CD4-positive, alpha-beta T cell treated with Interleukin-17A for 4 hours (primary cell): ENCODE data around the gene MED13.
A peak's percentile ranks its signal among the peaks of the same experiment; 100 is the strongest.
"Not testable (repeated sequence)": the region's sequence is repeated elsewhere in the genome, so short reads cannot be mapped to it uniquely, and the experiment has no call there.

ENCODE experiments used
- DNase-seq: peaks from one replicate; pipeline ENCODE4 v3.0.0-alpha.2; 2020; ENCODE audit warnings: mixed read lengths

The MED13 gene

GRCh38 chr17:62090021-62090824 lies 25.1 kb upstream of the MED13 start:
- no peak for DNase-seq

- no peak for DNase-seq
These were observed 24.3 kb upstream of the MED13 start for GRCh38 chr17:62089334-62089733.

GRCh38 chr17:62086737-62087136 lies 21.7 kb upstream of the MED13 start:
- no peak for DNase-seq

GRCh38 chr17:62085511-62086408 lies 20.7 kb upstream of the MED13 start:
- peak; percentile 3 for DNase-seq

DNA sequence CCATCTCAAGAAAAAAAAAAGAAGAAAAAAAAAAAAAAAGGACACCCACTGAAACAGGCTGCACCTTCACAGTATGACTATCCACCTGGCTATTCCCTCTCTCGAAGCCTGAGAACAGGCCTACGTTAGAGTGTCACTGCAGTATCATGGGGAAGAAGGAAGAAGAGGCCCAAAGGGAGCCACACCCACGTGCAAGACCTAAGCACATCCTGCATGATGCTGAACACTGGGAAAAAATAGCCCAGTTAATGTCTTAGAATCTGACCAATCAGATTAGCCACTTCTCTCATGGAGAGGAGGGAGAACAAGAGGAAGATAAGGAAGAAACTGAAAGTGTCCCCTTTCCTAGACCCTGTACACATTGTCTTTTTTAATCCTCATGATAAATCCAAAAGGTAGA lies 19.5 kb upstream of the MED13 start:
- no peak for DNase-seq

DNA sequence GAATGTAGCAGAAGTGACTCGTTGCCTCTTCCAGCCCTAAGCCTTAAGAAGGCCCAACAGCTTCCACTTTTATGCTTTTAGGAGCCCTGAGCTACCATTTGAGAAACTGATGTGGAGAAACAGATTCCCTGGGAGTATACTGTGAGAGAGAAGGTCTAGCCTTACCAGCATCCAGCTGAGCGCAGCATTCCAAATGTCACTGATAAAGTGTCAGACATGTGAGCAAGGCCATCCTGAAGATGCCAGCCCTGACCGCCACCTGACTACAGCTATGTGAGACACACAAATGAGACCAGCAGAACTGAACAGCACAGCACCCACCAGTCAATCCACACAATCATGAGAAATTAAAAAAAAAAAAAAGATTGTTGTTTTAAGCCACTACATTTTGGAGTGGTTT lies 18.6 kb upstream of the MED13 start:
- DNase-seq, result no peak

DNA sequence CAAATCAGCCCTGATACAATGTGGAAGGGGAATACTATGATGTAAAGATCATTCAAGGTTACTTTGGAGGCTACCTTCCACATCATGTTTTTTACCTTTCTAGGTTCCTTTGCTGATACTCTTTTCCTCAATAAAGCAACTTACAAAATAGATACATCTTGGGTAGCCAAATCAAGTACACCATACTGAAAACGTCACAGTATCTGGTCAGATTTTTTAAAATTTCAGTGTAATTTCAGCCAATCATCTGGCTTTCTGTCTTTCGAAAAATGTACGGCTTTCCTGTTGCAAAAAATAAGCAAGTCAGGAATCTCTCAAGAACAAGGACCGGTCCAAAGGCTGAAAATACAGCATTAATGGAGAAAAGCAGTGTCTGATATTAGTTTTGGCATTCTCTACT lies 15.6 kb upstream of the MED13 start:
- DNase-seq, result no peak

DNA sequence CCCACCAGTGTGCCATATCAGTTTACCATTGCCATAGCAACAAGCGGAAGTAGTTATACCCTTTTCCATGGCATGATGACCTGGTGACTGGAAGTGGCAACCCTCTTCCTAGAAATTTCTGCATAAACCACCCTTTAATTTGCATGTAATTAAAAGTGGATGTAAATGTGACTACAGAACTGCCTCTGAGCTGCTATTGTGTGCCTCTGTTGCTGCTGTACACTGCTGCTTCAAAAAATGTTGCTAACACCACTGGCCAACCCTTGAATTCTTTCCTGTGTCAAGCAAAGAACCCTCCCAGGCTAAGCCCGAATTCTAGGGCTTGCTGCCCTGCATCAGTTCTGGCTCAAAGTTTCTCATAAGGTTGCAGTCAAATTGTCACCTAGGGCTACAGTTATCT lies 12.9 kb upstream of the MED13 start:
- DNase-seq, result no peak

GRCh38 chr17:62076864-62077788 lies 12.0 kb upstream of the MED13 start:
- no peak for DNase-seq

DNA sequence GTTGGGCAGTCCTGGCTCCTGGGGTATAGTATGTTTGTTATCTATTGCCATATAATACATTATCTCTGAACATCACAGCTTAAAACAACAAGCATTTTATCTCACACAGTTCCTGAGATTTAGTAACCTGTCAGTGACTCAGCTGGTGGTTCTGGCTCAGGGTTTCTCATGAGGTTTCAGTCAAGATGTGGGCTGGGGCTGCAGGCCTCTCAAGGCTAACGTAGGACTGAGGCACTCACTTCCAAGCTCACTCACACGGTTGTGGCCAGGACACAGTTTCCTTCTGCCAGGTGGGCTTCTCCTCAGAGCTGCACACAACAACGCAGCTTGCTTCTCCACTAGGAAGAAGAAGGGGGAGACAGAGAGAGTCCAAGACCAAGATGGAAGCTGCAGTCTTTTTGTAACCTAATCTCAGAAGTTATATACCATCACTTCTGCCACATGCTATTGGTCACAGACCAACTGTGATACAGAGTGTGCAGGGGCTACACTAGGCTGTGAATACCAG lies 10.3 kb upstream of the MED13 start:
- no peak for DNase-seq

GRCh38 chr17:62073993-62074392 lies 8.9 kb upstream of the MED13 start:
- DNase-seq, result no peak

- DNase-seq, result not testable (repeated sequence)
These were observed 7.8 kb upstream of the MED13 start for GRCh38 chr17:62072855-62073254.

DNA sequence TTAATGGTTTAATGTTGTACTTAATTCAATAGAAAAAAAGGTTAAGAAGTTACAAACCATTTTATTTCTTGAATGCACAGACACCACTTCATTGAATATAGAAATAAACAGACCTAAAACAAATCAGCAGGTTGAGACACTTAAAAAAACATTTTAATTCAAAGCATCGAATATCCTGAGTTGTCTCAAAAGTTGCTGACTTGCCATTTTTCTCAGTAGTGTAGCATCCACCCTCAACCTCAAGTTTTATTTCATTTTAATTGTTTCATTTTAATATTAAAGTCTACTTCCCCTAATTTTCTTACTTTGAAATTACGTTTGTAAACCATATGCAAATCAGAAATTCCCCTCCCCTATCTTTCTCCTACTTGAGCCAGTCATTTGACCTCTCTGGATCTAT lies 5.8 kb upstream of the MED13 start:
- no peak for DNase-seq

DNA sequence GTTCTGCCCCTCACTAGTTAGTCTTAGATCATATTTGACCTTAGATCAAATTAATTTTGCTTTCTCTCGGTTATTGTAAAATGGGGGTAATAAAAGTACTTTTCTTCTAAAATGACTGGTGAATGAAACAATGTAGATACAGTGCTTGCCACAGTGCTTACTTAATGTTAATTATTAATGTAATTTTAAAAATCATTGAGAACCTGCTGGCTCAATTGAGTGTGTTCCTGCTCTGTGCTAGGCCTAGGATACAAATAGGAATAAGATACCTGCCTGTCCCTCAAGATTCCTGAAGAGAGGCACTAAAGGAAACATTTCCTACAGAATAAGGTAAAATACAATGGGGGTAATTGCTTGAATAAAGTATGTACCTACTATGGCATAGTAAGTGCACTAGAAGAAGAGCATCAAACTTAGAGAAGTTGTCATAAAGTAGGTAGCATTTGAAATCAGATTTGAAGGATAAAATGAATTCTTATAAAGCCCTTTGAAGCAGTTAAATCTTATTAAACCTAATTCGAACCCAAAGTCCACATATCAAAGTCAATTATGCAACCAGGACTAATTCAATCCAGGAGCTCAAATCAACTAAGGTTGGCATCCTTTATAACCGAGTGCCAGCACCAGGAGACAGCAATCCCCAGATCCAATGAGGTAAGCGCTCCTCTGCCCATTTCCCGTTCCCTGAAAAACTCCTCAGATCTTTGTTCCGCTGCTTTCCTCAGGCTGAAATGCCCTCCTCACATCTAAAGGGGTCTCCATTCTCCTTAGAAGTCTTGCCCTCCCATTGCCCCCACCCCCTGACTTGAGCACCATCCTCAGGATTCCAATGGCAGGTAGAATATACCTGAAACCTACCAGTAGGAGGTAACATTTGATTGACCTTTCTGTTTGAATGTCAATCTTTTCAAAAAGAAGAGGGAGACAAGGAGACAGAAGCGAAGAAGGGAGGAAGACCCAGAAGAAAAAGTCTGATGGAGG lies 2.4 kb upstream of the MED13 start:
- DNase-seq, result no peak

- peak; percentile 98 for DNase-seq
These were observed 762 bp upstream of the MED13 start for GRCh38 chr17:62065611-62066468.

DNA sequence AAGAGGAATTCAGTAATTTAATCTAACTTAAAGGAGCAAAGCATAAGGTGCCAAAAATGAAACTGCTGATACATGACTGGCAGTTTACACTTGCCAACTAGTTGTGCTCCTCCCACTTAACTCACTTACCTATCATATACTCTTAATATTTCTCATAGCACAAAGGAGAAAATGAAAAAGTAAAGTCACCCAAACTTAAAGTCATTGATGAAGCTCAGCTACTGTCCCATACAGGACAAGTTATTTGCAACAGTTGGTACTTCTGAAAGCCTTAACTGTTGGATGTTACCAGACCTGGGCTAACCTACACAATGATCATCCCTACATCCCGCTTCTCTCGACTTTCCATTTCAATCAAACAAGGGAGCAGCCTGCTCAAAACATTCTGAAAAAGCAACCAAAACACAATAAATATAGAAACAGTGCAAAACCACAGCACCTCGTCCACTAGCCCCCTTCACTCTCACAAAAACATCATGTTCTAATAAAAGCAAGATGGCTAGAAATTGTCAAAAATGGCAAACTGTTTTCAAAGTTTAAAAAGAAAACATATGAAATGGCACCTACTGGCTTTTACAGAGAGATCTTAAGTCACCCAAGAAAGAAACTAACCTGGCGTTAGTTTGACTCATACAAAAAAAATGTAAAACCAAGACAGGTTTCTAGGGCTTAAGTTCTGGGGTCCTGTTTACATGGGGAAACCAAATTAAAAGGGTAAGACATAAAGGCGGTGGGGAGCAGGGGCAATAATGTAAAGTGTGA lies 868 bp downstream of the MED13 start:
- DNase-seq, result no peak

DNA sequence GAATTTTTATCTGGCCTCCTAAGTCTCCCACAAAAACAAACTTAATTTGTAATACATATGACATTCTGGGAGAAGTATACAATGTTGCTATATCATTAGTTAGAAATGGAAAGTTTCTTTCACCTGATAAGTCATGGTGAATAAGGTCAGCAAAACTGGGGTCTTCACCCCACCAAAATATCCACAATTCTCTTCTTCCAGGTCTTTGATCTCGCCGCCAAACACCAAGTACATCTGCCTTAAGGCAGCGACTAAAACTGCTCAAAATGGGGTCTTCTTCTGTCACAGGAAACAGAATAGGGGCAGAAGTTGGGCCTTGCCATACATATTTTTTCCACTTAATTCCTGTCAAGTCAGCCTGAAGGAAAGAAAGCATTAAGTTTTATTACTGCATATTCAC lies 2.1 kb downstream of the MED13 start:
- DNase-seq, result no peak

- no peak for DNase-seq
These were observed 2.8 kb downstream of the MED13 start for GRCh38 chr17:62062302-62062701.

GRCh38 chr17:62059414-62059813 lies 5.7 kb downstream of the MED13 start:
- DNase-seq, result no peak

DNA sequence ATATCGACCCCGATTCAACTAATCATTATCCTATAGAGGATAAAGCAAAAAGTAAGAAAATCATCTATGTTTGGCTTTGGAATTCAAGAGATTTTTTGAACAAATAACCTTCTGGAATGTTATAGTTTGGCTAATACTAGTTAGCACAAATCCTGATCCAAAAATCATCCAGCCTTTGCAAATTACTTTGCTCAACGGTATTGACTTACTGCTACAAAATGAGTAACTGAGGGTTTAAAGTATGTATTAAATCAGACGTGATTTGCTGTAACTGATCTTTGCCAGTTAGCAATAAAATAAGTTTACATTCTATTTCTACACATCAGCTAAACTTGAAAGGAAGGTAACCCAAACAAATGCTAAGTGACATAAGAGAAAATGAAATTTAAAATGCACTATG lies 6.5 kb downstream of the MED13 start:
- DNase-seq, result no peak
